Measurements from ENCODE around the gene SLC4A2.

SLC4A2 gene

DNA sequence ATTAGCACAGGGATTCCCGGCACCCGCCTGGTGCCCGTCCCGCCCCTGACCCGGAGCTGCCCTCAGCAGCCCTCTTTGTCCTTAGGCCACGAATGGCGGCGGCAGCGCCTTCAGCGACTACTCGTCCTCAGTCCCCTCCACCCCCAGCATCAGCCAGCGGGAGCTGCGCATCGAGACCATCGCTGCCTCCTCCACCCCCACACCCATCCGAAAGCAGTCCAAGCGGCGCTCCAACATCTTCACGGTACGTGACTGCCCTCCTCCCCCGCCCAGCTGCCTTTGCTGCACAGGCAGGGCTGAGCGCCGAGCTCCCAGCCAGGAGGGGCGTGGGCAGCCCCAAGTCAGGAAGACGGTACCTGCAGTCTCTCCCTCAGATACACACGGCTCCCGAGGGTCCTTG, 60.5 kb downstream of the SLC4A2 start:
- H2AFZ ChIP-seq (ENCODE audit: low read depth, low read length), result no peak overlapping the region
- H3K9me3 ChIP-seq (ENCODE audit: low read length), result no peaks in the 10 kb centered on the region
- no peaks in the 10 kb centered on the region for H3K27me3 ChIP-seq (ENCODE audit: insufficient read depth, low read length)
- H3K4me1 ChIP-seq (ENCODE audit: insufficient read depth, low read length), result no peaks in the 10 kb centered on the region
- H3K36me3 ChIP-seq (ENCODE audit: insufficient read depth, low read length), result peaks cover 43% of the 10 kb centered on the region
- H3K4me3 ChIP-seq (ENCODE audit: low read length), result no peak overlapping the region

DNA sequence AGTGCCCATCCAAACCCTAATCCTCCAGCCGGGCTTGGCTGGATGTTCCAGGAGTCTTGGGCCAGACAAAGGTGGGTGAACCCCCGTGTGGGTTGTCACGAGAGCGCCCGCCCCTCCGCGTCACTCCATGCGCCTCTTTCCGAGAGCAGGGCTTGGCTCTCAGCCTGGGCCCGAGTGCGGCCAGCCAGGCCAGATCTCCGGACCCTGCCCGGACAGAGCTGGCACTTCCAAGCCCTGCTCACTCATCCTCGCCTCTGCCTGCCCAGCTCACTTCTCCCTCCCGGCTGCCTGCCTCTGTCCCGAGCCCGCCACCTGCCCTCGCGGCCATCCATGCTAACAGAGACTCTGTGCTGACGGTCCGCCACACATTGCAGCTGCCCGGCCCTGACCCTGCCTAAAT, 61.5 kb downstream of the SLC4A2 start:
- no peaks in the 10 kb centered on the region for H3K4me1 ChIP-seq (ENCODE audit: insufficient read depth, low read length)
- H3K4me3 ChIP-seq (ENCODE audit: low read length), result no peak overlapping the region
- no peaks in the 10 kb centered on the region for H3K9me3 ChIP-seq (ENCODE audit: low read length)
- no peak overlapping the region for H2AFZ ChIP-seq (ENCODE audit: low read depth, low read length)
- no peaks in the 10 kb centered on the region for H3K27me3 ChIP-seq (ENCODE audit: insufficient read depth, low read length)
- H3K36me3 ChIP-seq (ENCODE audit: insufficient read depth, low read length), result peaks cover 50% of the 10 kb centered on the region

DNA sequence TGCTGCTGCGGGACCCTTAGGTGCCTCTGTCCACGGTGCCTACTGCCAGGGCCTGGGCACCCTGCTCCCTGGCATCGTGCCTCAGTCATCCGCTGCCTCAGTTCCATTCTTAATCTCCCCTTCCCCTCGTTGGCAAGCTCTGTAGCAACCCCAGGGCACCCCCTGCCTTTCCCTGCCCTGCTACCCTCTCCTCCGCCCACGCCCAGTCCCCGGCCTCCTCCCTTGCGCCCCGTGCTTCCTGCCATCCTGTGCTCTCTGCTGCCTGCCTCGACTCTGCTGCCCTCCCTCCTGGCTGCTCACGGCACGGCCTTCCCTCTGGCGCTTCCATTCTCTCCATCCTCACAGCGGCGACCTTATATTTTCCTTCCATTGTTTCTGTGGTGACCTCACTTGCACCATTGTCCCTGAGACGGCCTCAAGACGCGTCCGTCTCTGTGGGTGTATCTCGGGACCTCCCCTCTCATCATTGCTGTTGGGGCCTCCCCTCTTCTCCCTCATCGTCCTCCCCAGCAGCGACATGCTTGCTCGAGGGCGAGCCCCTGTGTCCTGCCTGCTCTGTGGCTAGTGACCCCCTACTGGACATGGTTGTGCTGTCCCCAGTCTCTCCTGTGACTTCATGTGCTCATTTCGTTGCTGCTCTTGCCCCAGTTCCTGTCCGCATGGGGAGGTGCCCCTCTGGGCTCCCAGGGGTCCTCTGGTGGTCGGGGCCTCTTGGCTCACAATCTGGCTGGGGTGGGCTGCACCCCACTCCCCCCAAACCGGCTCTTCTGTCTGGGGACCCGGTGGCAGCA, 62.2 kb downstream of the SLC4A2 start:
- peaks cover 50% of the 10 kb centered on the region for H3K36me3 ChIP-seq (ENCODE audit: insufficient read depth, low read length)
- no peak overlapping the region for H3K4me3 ChIP-seq (ENCODE audit: low read length)
- no peaks in the 10 kb centered on the region for H3K4me1 ChIP-seq (ENCODE audit: insufficient read depth, low read length)
- H3K9me3 ChIP-seq (ENCODE audit: low read length), result no peaks in the 10 kb centered on the region
- no peaks in the 10 kb centered on the region for H3K27me3 ChIP-seq (ENCODE audit: insufficient read depth, low read length)
- H2AFZ ChIP-seq (ENCODE audit: low read depth, low read length), result no peak overlapping the region

DNA sequence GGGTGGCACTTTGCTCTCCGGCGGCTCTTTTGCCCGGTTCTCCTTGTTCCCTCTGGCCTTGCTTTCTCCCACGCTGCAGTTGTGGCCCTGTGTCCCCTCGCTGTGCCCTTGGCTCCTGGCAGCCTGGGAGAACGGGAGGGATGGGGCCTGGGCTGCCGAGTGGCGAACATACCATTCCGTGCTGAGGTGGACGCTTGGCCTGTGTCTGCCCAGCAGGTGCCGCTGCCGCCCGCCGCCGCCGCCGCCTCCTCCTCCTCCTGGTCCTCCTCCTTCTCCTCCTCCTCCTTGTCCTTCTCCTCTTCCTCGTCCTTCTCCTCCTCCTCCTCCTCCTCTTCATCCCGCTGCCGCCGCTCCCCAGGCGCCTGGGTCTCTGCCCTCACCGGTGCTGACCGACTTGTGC, 62.9 kb downstream of the SLC4A2 start:
- Histone ChIP-seq H3K4me3 (ENCODE audit: low read length) (no peak overlapping the region), H2AFZ (ENCODE audit: low read depth, low read length) (no peak overlapping the region), H3K4me1 (ENCODE audit: insufficient read depth, low read length) (no peaks in the 10 kb centered on the region), H3K9me3 (ENCODE audit: low read length) (no peaks in the 10 kb centered on the region), H3K27me3 (ENCODE audit: insufficient read depth, low read length) (no peaks in the 10 kb centered on the region), H3K36me3 (ENCODE audit: insufficient read depth, low read length) (peaks cover 46% of the 10 kb centered on the region)

DNA sequence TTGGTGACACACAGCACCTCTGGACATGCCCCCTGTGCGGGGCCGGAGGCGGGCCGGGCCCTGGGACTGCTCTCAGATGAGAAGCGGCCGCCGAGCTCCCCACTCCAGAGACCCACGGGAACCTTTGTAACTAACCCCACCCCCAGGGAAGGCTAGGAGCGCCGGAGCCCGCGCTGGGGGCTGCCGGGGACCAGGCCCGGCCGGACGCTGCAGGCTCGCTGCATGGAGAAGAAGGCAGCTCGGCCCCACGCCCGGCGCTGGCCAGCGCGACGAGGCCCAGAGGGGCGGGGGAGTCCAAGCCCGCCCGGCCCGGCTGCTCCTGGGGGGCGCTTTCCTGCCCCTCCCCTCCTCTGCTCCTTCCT, 63.4 kb downstream of the SLC4A2 start:
- Histone ChIP-seq H3K27me3 (ENCODE audit: insufficient read depth, low read length) (no peaks in the 10 kb centered on the region), H3K9me3 (ENCODE audit: low read length) (no peaks in the 10 kb centered on the region), H3K4me1 (ENCODE audit: insufficient read depth, low read length) (no peaks in the 10 kb centered on the region), H3K36me3 (ENCODE audit: insufficient read depth, low read length) (peaks cover 48% of the 10 kb centered on the region), H2AFZ (ENCODE audit: low read depth, low read length) (no peak overlapping the region), H3K4me3 (ENCODE audit: low read length) (no peak overlapping the region)

DNA sequence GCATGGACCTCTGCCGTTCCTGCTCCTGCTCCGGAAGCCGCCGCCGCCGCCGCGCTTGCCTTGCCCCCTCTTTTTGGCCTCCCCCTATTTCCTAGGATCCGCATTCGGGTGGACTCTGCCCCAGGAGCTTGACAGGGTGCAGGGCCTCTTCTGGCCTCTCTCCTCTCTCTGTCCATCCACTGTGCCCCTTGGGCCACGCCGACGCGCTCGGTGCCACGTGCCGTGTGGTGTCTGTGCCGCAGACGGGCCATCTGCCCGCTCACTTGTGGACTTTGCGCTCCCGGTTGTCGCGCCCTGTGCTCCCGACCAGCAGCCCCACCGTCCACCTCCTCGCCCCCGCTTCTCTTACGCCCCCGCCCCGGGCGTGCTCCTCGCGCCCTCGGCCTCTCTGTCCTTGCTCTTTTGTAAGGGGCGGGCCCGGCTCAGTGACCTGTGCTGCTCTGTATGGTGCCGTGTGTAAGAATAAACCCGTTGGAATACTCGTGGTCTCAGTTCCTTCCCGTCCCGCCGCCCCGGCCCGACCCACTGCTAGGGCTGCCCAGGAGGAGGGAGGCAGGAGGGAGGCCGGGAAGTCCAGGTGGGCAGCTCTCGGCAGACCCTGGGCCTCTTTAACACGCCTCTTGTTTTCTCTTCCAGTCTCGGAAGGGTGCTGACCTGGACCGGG, 63.9 kb downstream of the SLC4A2 start:
- H3K27me3 ChIP-seq (ENCODE audit: insufficient read depth, low read length), result no peaks in the 10 kb centered on the region
- no peak overlapping the region for H3K4me3 ChIP-seq (ENCODE audit: low read length)
- no peaks in the 10 kb centered on the region for H3K9me3 ChIP-seq (ENCODE audit: low read length)
- no peak overlapping the region for H2AFZ ChIP-seq (ENCODE audit: low read depth, low read length)
- peaks cover 53% of the 10 kb centered on the region for H3K36me3 ChIP-seq (ENCODE audit: insufficient read depth, low read length)
- H3K4me1 ChIP-seq (ENCODE audit: insufficient read depth, low read length), result no peaks in the 10 kb centered on the region

DNA sequence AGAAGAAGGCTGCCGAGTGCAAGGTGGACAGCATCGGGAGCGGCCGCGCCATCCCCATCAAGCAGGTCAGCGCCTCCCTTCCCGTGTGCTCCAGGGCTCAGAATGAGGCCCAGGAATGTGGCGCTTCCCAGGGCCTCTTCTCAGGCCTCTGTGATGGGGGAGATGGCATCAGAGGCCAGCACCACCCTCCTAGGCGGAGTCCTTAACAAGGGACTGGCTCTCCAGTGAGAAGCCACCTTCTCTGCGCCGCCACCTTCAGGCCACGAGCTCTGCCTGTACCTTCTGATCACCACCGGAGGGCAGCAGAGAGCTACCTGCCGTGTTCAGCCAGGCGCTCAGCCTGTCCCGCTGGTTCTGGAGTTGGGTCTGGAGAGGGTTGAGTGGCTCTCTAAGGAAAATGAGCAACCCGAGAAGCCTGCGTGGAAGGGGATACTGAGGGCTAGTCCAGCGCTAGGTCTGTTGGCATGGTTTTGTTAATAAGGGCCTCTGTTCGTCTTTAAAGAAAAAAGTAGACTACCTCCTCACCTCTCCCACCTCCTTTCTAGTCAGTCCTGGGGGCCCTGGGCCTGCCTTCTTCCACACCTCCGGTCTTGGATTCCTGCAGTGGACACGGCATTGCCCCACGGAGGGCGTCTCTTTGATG, 64.6 kb downstream of the SLC4A2 start:
- no peak overlapping the region for H3K4me3 ChIP-seq (ENCODE audit: low read length)
- H2AFZ ChIP-seq (ENCODE audit: low read depth, low read length), result no peak overlapping the region
- H3K27me3 ChIP-seq (ENCODE audit: insufficient read depth, low read length), result no peaks in the 10 kb centered on the region
- peaks cover 53% of the 10 kb centered on the region for H3K36me3 ChIP-seq (ENCODE audit: insufficient read depth, low read length)
- H3K9me3 ChIP-seq (ENCODE audit: low read length), result no peaks in the 10 kb centered on the region
- no peaks in the 10 kb centered on the region for H3K4me1 ChIP-seq (ENCODE audit: insufficient read depth, low read length)

DNA sequence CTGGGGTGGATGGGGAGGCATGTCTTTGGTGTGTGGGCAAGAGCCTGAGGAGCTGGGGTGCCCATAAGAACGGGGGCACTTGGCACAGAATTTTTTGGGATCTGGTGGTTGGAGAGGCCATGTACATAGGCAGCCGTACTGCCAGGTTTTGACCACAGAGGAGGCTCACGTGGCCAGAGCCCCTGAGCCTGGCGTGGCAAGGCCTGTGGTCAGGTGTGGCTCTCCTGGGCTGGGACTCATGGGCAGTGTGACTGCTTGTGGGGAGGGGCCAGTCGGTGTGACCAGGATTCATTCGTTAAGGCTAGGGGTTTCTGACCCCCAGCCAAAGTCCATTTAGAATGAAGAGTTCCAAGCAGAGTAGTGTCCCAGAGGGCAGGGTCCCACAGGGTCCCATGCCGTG, 65.1 kb downstream of the SLC4A2 start:
- Histone ChIP-seq H3K4me3 (ENCODE audit: low read length) (no peak overlapping the region), H2AFZ (ENCODE audit: low read depth, low read length) (no peak overlapping the region), H3K27me3 (ENCODE audit: insufficient read depth, low read length) (no peaks in the 10 kb centered on the region), H3K9me3 (ENCODE audit: low read length) (no peaks in the 10 kb centered on the region), H3K4me1 (ENCODE audit: insufficient read depth, low read length) (no peaks in the 10 kb centered on the region), H3K36me3 (ENCODE audit: insufficient read depth, low read length) (peaks cover 49% of the 10 kb centered on the region)

DNA sequence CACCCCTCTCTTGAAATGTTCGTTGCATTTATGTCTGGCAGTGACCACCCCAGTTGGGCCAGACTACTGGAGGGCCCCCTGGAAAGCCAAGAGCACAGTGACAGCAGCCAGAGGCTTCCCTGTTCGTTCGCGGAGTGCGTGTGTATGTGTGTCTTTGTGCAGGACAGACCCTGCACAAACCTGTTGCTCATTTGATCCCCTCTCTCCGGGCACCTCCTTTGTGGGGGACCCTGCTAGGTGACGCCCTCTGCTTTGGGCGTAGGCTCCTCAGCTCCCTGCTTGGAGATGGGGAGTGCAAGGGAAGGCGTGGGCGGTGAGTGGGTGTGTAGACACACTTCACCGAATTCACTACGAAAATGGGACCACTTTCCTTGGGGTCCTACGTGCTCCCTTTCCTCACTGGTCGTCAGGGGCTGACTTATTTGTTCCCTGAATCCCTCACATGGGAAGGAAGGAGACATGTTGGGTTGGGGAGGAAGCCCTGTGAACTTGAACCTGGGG, 65.6 kb downstream of the SLC4A2 start:
- Histone ChIP-seq H3K4me1 (ENCODE audit: insufficient read depth, low read length) (no peaks in the 10 kb centered on the region), H3K36me3 (ENCODE audit: insufficient read depth, low read length) (peaks cover 49% of the 10 kb centered on the region), H3K4me3 (ENCODE audit: low read length) (no peak overlapping the region), H3K9me3 (ENCODE audit: low read length) (no peaks in the 10 kb centered on the region), H2AFZ (ENCODE audit: low read depth, low read length) (no peak overlapping the region), H3K27me3 (ENCODE audit: insufficient read depth, low read length) (no peaks in the 10 kb centered on the region)

DNA sequence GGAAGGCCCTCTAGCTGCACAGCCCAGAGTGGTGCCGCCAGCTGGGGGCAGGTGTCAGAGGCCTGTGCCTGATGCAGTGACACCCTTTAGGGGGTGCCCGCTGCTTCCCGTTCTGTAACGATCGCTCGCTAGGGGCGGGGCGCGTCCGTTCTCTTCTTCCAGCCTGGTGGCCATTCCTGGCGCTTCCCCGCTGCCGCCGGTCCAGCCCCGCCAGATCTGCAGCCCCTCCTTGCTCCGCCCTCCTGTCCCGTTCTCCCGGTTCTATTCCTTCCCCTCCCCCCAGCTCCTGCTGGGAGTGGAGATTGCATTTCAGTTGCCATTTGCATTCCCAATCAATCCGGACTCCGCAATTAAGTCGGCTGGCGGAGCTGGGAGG, 66.1 kb downstream of the SLC4A2 start:
- Histone ChIP-seq H3K27me3 (ENCODE audit: insufficient read depth, low read length) (no peaks in the 10 kb centered on the region), H3K4me1 (ENCODE audit: insufficient read depth, low read length) (no peaks in the 10 kb centered on the region), H3K4me3 (ENCODE audit: low read length) (no peak overlapping the region), H2AFZ (ENCODE audit: low read depth, low read length) (no peak overlapping the region), H3K9me3 (ENCODE audit: low read length) (no peaks in the 10 kb centered on the region), H3K36me3 (ENCODE audit: insufficient read depth, low read length) (peaks cover 48% of the 10 kb centered on the region)

DNA sequence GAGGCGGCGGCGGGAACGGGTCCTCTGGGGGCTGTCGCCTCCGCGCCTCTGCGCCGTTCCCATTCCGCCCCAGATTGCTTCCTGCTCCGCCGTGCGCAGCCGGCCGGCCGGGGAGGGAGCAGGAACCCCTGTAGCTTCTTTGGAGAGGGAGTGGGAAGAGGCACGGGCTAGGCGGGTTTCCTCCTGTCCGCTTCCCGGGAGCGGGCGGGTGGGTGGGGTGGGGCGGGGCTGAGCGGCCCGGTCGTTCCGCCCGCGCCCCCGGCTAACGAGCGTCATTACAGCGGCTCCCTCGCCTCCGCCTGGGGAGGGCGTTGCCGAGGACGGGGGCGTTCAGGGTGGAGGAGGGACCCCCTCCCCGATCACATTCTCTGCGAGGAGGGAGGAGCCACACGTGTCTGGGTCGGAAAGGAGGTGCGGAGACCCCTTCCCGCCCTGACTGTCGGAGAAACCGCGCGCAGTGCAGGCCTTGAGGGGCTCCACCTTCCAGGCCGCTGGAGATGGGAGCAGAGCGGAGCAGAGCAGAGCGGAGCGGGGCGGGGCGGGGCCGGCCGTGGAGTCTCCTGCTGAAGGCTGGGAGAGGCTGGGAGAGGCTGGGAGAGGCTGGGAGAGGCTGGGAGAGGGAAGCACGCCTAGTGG, 66.6 kb downstream of the SLC4A2 start:
- H3K36me3 ChIP-seq (ENCODE audit: insufficient read depth, low read length), result peaks cover 51% of the 10 kb centered on the region
- no peaks in the 10 kb centered on the region for H3K9me3 ChIP-seq (ENCODE audit: low read length)
- H3K4me3 ChIP-seq (ENCODE audit: low read length), result no peak overlapping the region
- H3K27me3 ChIP-seq (ENCODE audit: insufficient read depth, low read length), result no peaks in the 10 kb centered on the region
- H3K4me1 ChIP-seq (ENCODE audit: insufficient read depth, low read length), result no peaks in the 10 kb centered on the region
- H2AFZ ChIP-seq (ENCODE audit: low read depth, low read length), result no peak overlapping the region

All from neuron (in vitro differentiated cells).